HEK293 (cell line): ENCODE measurements around the gene HEATR9.

ENCODE experiments used
- CTCF ChIA-PET: fragments of 350-600 bp; formaldehyde crosslinking; extraction: SDS; loops from one replicate; lab custom pipeline; 2021; ENCODE audit warnings: antibody characterized with exemption; lab: Yijun Ruan, JAX
- POLR2A ChIA-PET: fragments of 300-600 bp; formaldehyde crosslinking; extraction: SDS; loops from one replicate; lab custom pipeline; 2020; ENCODE audit warnings: antibody characterized with exemption, inconsistent platforms; lab: Yijun Ruan, JAX
- H3K27ac ChIP-seq: fragments of 200-500 bp; sonication (Bioruptor generic); 2 replicates; pipeline ENCODE4 v1.5.1; 2014; ENCODE audit warnings: low read depth, low read length, control low read depth, inconsistent platforms; ENCODE audit errors: extremely low read depth
- H3K36me3 ChIP-seq, 2 experiments: fragments of 200-500 bp in 1 of 2; sonication (Bioruptor generic) in 1 of 2; 1 replicate in 1 of 2; 2 replicates in 1 of 2; pipeline ENCODE4 v1.5.1; 2014 to 2017; ENCODE audit warnings: inconsistent platforms in 2 of 2, low read length in 2 of 2; ENCODE audit not compliant: control insufficient read depth in 2 of 2, insufficient read depth in 1 of 2
- H3K4me1 ChIP-seq: fragments of 200-500 bp; sonication (Bioruptor generic); 2 replicates; pipeline ENCODE4 v1.5.1; 2014; ENCODE audit warnings: mild to moderate bottlenecking, low read length, inconsistent platforms; ENCODE audit not compliant: control insufficient read depth, insufficient read depth
- H3K4me3 ChIP-seq: 2 replicates; pipeline ENCODE4 v1.5.1; 2011; ENCODE audit warnings: low read depth, mild to moderate bottlenecking, control low read depth, low read length, moderate library complexity
- H3K9me3 ChIP-seq: fragments of 200-500 bp; sonication (Bioruptor generic); 2 replicates; pipeline ENCODE4 v1.5.1; 2014; ENCODE audit warnings: low read depth, low read length, inconsistent platforms; ENCODE audit not compliant: control insufficient read depth, insufficient read depth
- MEIS1 ChIP-seq: sonication (generic); formaldehyde crosslinking; IDR thresholded peaks from 2 replicates; pipeline ENCODE4 v1.8.1; 2022; ENCODE audit warnings: missing genetic modification reagents, mild to moderate bottlenecking, borderline replicate concordance
- RBAK ChIP-seq: fragments of 450-650 bp; formaldehyde crosslinking; IDR thresholded peaks from 2 replicates; pipeline ENCODE4 v1.5.1; 2016; ENCODE audit warnings: missing biosample characterization, missing genetic modification characterization
- SP2 ChIP-seq: fragments of 450-650 bp; formaldehyde crosslinking; IDR thresholded peaks from 2 replicates; pipeline ENCODE4 v1.5.1; 2016; ENCODE audit warnings: missing biosample characterization, missing genetic modification characterization
- ZBTB20 ChIP-seq: fragments of 450-650 bp; formaldehyde crosslinking; IDR thresholded peaks from 2 replicates; pipeline ENCODE4 v1.5.1; 2016; ENCODE audit warnings: missing biosample characterization, missing genetic modification characterization
- ZNF133 ChIP-seq: fragments of 450-650 bp; formaldehyde crosslinking; IDR thresholded peaks from 2 replicates; pipeline ENCODE4 v1.5.1; 2016; ENCODE audit warnings: missing biosample characterization, missing genetic modification characterization
- ZNF335 ChIP-seq: fragments of 450-650 bp; formaldehyde crosslinking; conservative IDR thresholded peaks from 2 replicates; pipeline ENCODE4 v1.5.1; 2016; ENCODE audit warnings: missing biosample characterization, missing genetic modification characterization
- ZNF354C ChIP-seq: fragments of 450-650 bp; formaldehyde crosslinking; IDR thresholded peaks from 2 replicates; pipeline ENCODE4 v1.5.1; 2016; ENCODE audit warnings: missing biosample characterization, missing genetic modification characterization, low read depth, borderline replicate concordance
- ZNF548 ChIP-seq: fragments of 450-650 bp; formaldehyde crosslinking; IDR thresholded peaks from 2 replicates; pipeline ENCODE4 v1.5.1; 2016; ENCODE audit warnings: missing biosample characterization, missing genetic modification characterization
- ZNF561 ChIP-seq: fragments of 450-650 bp; IDR thresholded peaks from 2 replicates; pipeline ENCODE4 v1.5.1; 2018; ENCODE audit warnings: missing biosample characterization, missing genetic modification characterization, borderline replicate concordance
- ZNF660 ChIP-seq: fragments of 450-650 bp; IDR thresholded peaks from 2 replicates; pipeline ENCODE4 v1.5.1; 2018; ENCODE audit warnings: missing biosample characterization, mild to moderate bottlenecking, missing genetic modification characterization
- ZNF777 ChIP-seq: fragments of 450-650 bp; formaldehyde crosslinking; IDR thresholded peaks from 2 replicates; pipeline ENCODE4 v1.5.1; 2017; ENCODE audit warnings: missing biosample characterization, missing genetic modification characterization, borderline replicate concordance
- TF ChIP-seq, protein P1 (sequence below): fragments of 450-650 bp; formaldehyde crosslinking; optimal IDR thresholded peaks from 2 replicates; pipeline ENCODE3; 2016; ENCODE audit warnings: missing biosample characterization, mild to moderate bottlenecking, missing genetic modification characterization
- TF ChIP-seq, protein P2 (sequence below): fragments of 450-650 bp; formaldehyde crosslinking; IDR thresholded peaks from 2 replicates; pipeline ENCODE4 v1.5.1; 2016; ENCODE audit warnings: missing biosample characterization, missing genetic modification characterization

HEATR9 gene

DNA sequence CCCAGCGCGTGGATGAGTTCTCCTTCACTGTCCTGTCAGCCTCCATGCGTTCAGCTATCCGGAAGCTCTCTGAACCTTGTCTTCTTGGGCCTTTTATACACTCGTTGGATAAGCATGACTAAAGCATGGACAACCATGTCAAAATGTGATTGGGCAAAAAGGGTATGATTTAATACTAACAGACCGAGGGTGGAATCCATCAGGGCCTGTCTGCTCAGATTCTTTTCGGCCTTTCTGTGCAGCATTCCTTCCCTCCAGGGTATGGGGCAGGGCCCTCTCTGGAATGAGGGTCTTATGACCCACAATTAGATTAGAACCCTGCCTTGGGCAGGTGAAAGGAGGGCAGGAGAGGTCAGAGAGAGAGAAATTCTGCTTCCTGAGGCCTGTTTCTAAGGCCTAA lies 25.5 kb upstream of the HEATR9 start:
- Histone ChIP-seq H3K27ac (no peak overlapping the region), H3K9me3 (no peaks in the 10 kb centered on the region), H3K4me3 (no peak overlapping the region), H3K4me1 (peaks cover 13% of the 10 kb centered on the region), H3K36me3 (no peaks in the 10 kb centered on the region)
- POLR2A ChIA-PET = no interaction called here
- TF ChIP-seq ZNF660 (tag by site-specific recombination) (no peak), ZNF777 (tag by site-specific recombination) (no peak), ZNF133 (tag by site-specific recombination) (no peak)
- CTCF ChIA-PET = interaction anchor here (2.2 kb wide), 1 partner anchor 45 kb away, joined by 6 read pairs; no protein-coding TSS in a partner anchor

DNA sequence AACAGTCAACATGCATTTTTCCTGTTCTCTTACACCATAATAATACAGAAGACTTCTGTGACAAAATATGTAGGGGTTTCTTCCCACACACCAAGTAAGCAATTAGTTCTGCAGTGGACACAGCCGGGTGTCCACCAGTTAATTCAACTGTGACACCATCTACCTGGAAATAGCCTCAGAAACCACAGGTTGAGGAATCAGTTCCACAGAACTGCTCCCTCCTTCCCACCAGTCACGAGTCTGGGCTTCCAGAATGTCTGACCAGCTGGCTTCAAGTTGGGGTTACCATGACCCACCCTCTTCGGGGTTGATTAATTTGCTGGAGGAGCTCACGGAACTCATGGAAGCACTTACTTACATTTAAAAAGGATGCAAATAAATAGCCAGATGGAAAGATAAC lies 25.1 kb upstream of the HEATR9 start:
- POLR2A ChIA-PET = no interaction called here
- peaks cover 13% of the 10 kb centered on the region for H3K4me1 ChIP-seq
- CTCF ChIA-PET = interaction anchor here (0.8 to 2.2 kb wide), 2 partner anchors 18 to 45 kb away, joined by 4 to 6 read pairs; no protein-coding TSS in a partner anchor
- no peak overlapping the region for H3K27ac ChIP-seq
- H3K36me3 ChIP-seq = no peaks in the 10 kb centered on the region
- no peak overlapping the region for H3K4me3 ChIP-seq
- no peaks in the 10 kb centered on the region for H3K9me3 ChIP-seq
- TF ChIP-seq SP2 = no peak

DNA sequence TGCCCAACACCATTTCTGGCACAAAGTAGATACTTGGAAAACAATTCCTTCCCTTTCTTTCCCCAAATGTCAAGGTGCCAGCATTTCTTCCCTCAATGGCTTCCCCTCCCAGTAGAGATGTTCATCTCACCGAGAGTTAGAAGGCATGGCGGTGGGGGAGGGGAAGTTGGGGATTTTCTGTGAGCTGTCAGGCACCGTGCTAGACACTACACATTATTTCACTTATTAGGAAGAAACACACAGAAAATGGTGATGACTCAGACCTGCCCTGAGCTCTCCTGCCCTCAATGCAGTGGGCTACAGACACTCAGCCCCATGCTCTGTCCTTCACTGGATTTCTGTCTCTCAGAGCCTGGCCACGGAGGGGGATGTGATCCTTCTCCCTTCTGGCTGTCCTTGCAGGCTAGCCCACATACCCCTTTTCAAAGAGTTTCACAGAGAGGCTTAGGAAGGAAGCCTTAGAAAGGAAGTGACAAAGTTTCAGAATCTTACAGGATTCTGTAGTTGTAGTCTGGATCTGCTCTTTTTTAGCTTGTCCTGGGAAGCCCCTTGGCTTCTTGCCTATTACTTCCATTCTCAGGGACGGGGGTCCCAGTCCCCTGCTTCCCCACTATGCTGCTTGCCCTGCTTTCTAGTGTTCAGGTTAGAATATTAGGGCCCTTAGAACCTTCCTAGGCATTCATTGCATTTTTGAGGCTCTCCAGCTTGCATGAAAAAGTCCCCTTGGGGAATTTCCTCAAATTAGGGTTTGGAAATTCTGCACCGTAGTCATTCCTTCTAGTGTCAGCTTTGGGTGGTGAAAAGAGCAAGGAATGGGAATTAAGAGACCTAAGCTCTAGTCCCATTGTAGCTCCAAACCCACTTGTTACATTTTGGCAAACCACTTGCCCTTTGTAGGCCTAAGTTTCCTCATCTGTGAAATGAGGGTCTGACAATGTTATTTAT lies 23.7 kb upstream of the HEATR9 start:
- peaks cover 13% of the 10 kb centered on the region for H3K4me1 ChIP-seq
- no peaks in the 10 kb centered on the region for H3K9me3 ChIP-seq
- no peak overlapping the region for H3K4me3 ChIP-seq
- no peak overlapping the region for H3K27ac ChIP-seq
- no peaks in the 10 kb centered on the region for H3K36me3 ChIP-seq
- ChIA-PET CTCF (interaction anchor here (0.5 to 1.2 kb wide), 5 partner anchors 29 to 279 kb away, joined by 3 to 5 read pairs (median 3); no protein-coding TSS in a partner anchor), POLR2A (interaction anchor here (0.6 kb wide), 1 partner anchor 10 kb away, joined by 3 read pairs; no protein-coding TSS in a partner anchor)
- TF ChIP-seq MEIS1 (CRISPR knock-in tag) = no peak
- TF ChIP-seq, protein P1, sequence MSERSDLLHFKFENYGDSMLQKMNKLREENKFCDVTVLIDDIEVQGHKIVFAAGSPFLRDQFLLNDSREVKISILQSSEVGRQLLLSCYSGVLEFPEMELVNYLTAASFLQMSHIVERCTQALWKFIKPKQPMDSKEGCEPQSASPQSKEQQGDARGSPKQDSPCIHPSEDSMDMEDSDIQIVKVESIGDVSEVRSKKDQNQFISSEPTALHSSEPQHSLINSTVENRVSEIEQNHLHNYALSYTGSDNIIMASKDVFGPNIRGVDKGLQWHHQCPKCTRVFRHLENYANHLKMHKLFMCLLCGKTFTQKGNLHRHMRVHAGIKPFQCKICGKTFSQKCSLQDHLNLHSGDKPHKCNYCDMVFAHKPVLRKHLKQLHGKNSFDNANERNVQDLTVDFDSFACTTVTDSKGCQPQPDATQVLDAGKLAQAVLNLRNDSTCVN (tag by site-specific recombination) = no peak
- TF ChIP-seq ZNF354C (tag by site-specific recombination) = no peak
- TF ChIP-seq ZNF335 (tag by site-specific recombination) = peak; percentile 63

DNA sequence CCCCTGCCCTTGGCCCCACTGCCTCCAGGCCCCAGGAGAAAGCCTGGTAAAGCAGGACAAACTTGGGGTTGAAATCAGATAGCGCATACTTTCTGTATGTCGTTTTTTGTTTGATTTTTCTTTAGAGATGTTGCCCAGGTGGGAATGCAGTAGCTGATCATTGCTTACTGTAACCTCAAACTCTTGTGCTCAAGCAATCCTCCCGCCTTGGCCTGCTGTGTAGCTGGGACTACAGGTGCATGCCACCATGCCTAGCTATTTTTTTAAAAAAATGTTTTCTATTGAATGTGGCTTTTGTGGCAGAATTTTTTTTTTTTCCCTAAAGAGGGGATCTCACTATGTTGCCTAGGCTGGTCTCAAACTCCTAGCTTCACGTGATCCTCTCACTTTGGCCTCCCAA lies 22.6 kb upstream of the HEATR9 start:
- Histone ChIP-seq H3K4me1 (peaks cover 13% of the 10 kb centered on the region), H3K27ac (no peak overlapping the region), H3K36me3 (no peaks in the 10 kb centered on the region), H3K9me3 (no peaks in the 10 kb centered on the region), H3K4me3 (no peak overlapping the region)
- POLR2A ChIA-PET = no interaction called here
- CTCF ChIA-PET = interaction anchor here (0.7 to 1.4 kb wide), 4 partner anchors 37 to 712 kb away, joined by 3 to 6 read pairs (median 4); no protein-coding TSS in a partner anchor
- TF ChIP-seq RBAK (tag by site-specific recombination) = no peak
- TF ChIP-seq ZBTB20 = no peak
- TF ChIP-seq ZNF548 (tag by site-specific recombination) = no peak
- no peak for TF ChIP-seq ZNF561 (tag by site-specific recombination)
- TF ChIP-seq, protein P2, sequence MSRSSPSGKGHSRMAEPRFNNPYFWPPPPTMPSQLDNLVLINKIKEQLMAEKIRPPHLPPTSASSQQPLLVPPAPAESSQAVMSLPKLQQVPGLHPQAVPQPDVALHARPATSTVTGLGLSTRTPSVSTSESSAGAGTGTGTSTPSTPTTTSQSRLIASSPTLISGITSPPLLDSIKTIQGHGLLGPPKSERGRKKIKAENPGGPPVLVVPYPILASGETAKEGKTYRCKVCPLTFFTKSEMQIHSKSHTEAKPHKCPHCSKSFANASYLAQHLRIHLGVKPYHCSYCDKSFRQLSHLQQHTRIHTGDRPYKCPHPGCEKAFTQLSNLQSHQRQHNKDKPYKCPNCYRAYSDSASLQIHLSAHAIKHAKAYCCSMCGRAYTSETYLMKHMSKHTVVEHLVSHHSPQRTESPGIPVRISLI (tag by site-specific recombination) = 0 out of 2 replicates have a peak, but pooled peaks have one; percentile 51
- TF ChIP-seq, all 188 proteins: peak for 1
